Stromal cell of bone marrow (primary cell): ENCODE data around the gene RASD1.
A peak's percentile ranks its signal among the peaks of the same experiment; 100 is the strongest.

Experiments used
- DNase-seq: peaks from one replicate; pipeline ENCODE4 v3.0.0-alpha.2; 2012; ENCODE audit warnings: low read depth

The RASD1 gene

GRCh38 chr17:17527534-17527933, 31.3 kb upstream of the RASD1 start:
- no peak for DNase-seq

- no peak for DNase-seq
These were observed 30.2 kb upstream of the RASD1 start for GRCh38 chr17:17526369-17526768.

GRCh38 chr17:17525956-17526355, 29.8 kb upstream of the RASD1 start:
- DNase-seq = no peak

- no peak for DNase-seq
These were observed 29.1 kb upstream of the RASD1 start for GRCh38 chr17:17525311-17525710.

- no peak for DNase-seq
These were observed 27.7 kb upstream of the RASD1 start for GRCh38 chr17:17523731-17524490.

- no peak for DNase-seq
These were observed 27.0 kb upstream of the RASD1 start for GRCh38 chr17:17523001-17523730.

GRCh38 chr17:17520599-17521232, 24.5 kb upstream of the RASD1 start:
- DNase-seq = no peak

- DNase-seq = no peak
These were observed 23.7 kb upstream of the RASD1 start for GRCh38 chr17:17519886-17520285.

GRCh38 chr17:17518951-17519350, 22.8 kb upstream of the RASD1 start:
- DNase-seq = no peak

- DNase-seq = no peak
These were observed 21.8 kb upstream of the RASD1 start for GRCh38 chr17:17518014-17518413.

- no peak for DNase-seq
These were observed 20.9 kb upstream of the RASD1 start for GRCh38 chr17:17516941-17517720.

- DNase-seq = peak; percentile 86
These were observed 20.0 kb upstream of the RASD1 start for GRCh38 chr17:17515934-17516930.

- DNase-seq = peak; percentile 96
These were observed 19.1 kb upstream of the RASD1 start for GRCh38 chr17:17514993-17515933.

- DNase-seq = no peak
These were observed 18.3 kb upstream of the RASD1 start for GRCh38 chr17:17514361-17514992.

GRCh38 chr17:17513626-17514025, 17.4 kb upstream of the RASD1 start:
- no peak for DNase-seq

- no peak for DNase-seq
These were observed 16.7 kb upstream of the RASD1 start for GRCh38 chr17:17512866-17513265.

GRCh38 chr17:17511881-17512858, 16.0 kb upstream of the RASD1 start:
- peak; percentile 83 for DNase-seq

GRCh38 chr17:17511293-17511741, 15.1 kb upstream of the RASD1 start:
- DNase-seq = no peak
